Trophoblast cell (in vitro differentiated cells and primary cell): Measurements from ENCODE around the gene PRKCH.

Experiments used
- DNase-seq, 2 donors: peaks; one replicate each; pipeline ENCODE4 v3.0.0-alpha.2; 2016
- H2AFZ ChIP-seq: 2 replicates; pipeline ENCODE4 v1.6.1; 2013; ENCODE audit warnings: low read length, moderate library complexity, mild to moderate bottlenecking; ENCODE audit not compliant: insufficient read depth, poor library complexity
- H2AK5ac ChIP-seq: 2 replicates; pipeline ENCODE4 v1.6.1; 2013; ENCODE audit warnings: mild to moderate bottlenecking, low read length
- H2BK120ac ChIP-seq: 2 replicates; pipeline ENCODE4 v1.6.1; 2013; ENCODE audit warnings: low read length, mild to moderate bottlenecking, moderate library complexity; ENCODE audit not compliant: insufficient read depth, poor library complexity
- H2BK12ac ChIP-seq: 2 replicates; pipeline ENCODE4 v1.6.1; 2013; ENCODE audit warnings: mild to moderate bottlenecking, low read length, moderate library complexity
- H2BK5ac ChIP-seq: 2 replicates; pipeline ENCODE4 v1.6.1; 2013; ENCODE audit warnings: low read length, low read depth, moderate library complexity, mild to moderate bottlenecking; ENCODE audit not compliant: poor library complexity
- H3K14ac ChIP-seq: 2 replicates; pipeline ENCODE4 v1.6.1; 2013; ENCODE audit warnings: mild to moderate bottlenecking, low read length
- H3K18ac ChIP-seq: 2 replicates; pipeline ENCODE4 v1.6.1; 2013; ENCODE audit warnings: mild to moderate bottlenecking, low read length
- H3K23ac ChIP-seq: 2 replicates; pipeline ENCODE4 v1.6.1; 2013; ENCODE audit warnings: low read length
- H3K27ac ChIP-seq: 2 replicates; pipeline ENCODE4 v1.5.1; 2013; ENCODE audit warnings: low read depth, mild to moderate bottlenecking, inconsistent platforms, low read length, moderate library complexity
- H3K27me3 ChIP-seq: 2 replicates; pipeline ENCODE4 v1.6.1; 2013; ENCODE audit warnings: inconsistent platforms, mild to moderate bottlenecking, low read length, moderate library complexity; ENCODE audit not compliant: insufficient read depth
- H3K36me3 ChIP-seq, 2 experiments: 1 replicate in 1 of 2; 2 replicates in 1 of 2; pipeline ENCODE4 v1.6.1; 2013; ENCODE audit warnings: low read length in 2 of 2, mild to moderate bottlenecking in 2 of 2, moderate library complexity in 1 of 2; ENCODE audit not compliant: insufficient read depth in 2 of 2, control insufficient read depth in 1 of 2
- H3K4ac ChIP-seq: 2 replicates; pipeline ENCODE4 v1.6.1; 2013; ENCODE audit warnings: low read depth, mild to moderate bottlenecking, low read length, moderate library complexity
- H3K4me1 ChIP-seq, 2 experiments: 1 replicate in 1 of 2; 2 replicates in 1 of 2; pipeline ENCODE4 v1.6.1; 2013; ENCODE audit warnings: low read length in 2 of 2, mild to moderate bottlenecking in 2 of 2, moderate library complexity in 1 of 2; ENCODE audit not compliant: insufficient read depth in 2 of 2, control insufficient read depth in 1 of 2
- H3K4me2 ChIP-seq: 2 replicates; pipeline ENCODE4 v1.6.1; 2013; ENCODE audit warnings: inconsistent platforms, mild to moderate bottlenecking, low read length, moderate library complexity
- H3K4me3 ChIP-seq: 2 replicates; pipeline ENCODE4 v1.5.1; 2013; ENCODE audit warnings: mild to moderate bottlenecking, low read depth, low read length, inconsistent platforms
- H3K79me1 ChIP-seq: one replicate; pipeline ENCODE4 v1.6.1; 2013; ENCODE audit warnings: low read length
- H3K79me2 ChIP-seq: 2 replicates; pipeline ENCODE4 v1.6.1; 2013; ENCODE audit warnings: low read length, mild to moderate bottlenecking; ENCODE audit not compliant: control insufficient read depth, insufficient read depth, poor library complexity
- H3K9ac ChIP-seq: 2 replicates; pipeline ENCODE4 v1.6.1; 2013; ENCODE audit warnings: mild to moderate bottlenecking, low read length
- H3K9me3 ChIP-seq: 2 replicates; pipeline ENCODE4 v1.6.1; 2013; ENCODE audit warnings: low read depth, mild to moderate bottlenecking, control low read depth, inconsistent platforms, low read length; ENCODE audit not compliant: insufficient read depth
- H4K12ac ChIP-seq: 2 replicates; pipeline ENCODE4 v1.6.1; 2013; ENCODE audit warnings: low read depth, mild to moderate bottlenecking, low read length, moderate library complexity
- H4K8ac ChIP-seq: 2 replicates; pipeline ENCODE4 v1.6.1; 2013; ENCODE audit warnings: low read depth, mild to moderate bottlenecking, low read length, moderate library complexity
- H4K91ac ChIP-seq: one replicate; pipeline ENCODE4 v1.6.1; 2013; ENCODE audit warnings: low read depth, mild to moderate bottlenecking, low read length, moderate library complexity
- WGBS: extraction: QIAGEN DNeasy Blood & Tissue Kit; methylation state at CpG from one replicate; pipeline ENCODE4 v1.1.7; 2013; ENCODE audit warnings: missing lambda C conversion rate; ENCODE audit not compliant: insufficient read length, insufficient coverage; ENCODE audit errors: extremely low coverage; 5-methylcytosine and 5-hydroxymethylcytosine counted together

Gene PRKCH

GRCh38 chr14:61569812-61570548, 248.6 kb downstream of the PRKCH start:
- Histone ChIP-seq H3K9ac (no peak overlapping the region), H2BK120ac (peak overlapping the region; percentile 61), H2AFZ (no peak overlapping the region), H4K8ac (peak overlapping the region; percentile 57), H3K18ac (peak overlapping the region; percentile 90), H2BK12ac (peak overlapping the region; percentile 51), H4K91ac (peak overlapping the region; percentile 82), H2AK5ac (peak overlapping the region; percentile 81), H3K4me2 (peak overlapping the region; percentile 11), H3K4me3 (no peak overlapping the region), H3K14ac (peak overlapping the region; percentile 38), H3K27me3 (no peaks in the 10 kb centered on the region), H3K36me3 (no peaks in the 10 kb centered on the region), H3K27ac (peak overlapping the region; percentile 83), H2BK5ac (peak overlapping the region; percentile 90), H3K79me2 (peaks cover 12% of the 10 kb centered on the region), H3K79me1 (peaks cover 63% of the 10 kb centered on the region), H4K12ac (no peak overlapping the region), H3K9me3 (no peaks in the 10 kb centered on the region), H3K4me1 (peaks cover 34 to 57% of the 10 kb centered on the region in 2 experiments), H3K23ac (no peak overlapping the region), H3K4ac (peak overlapping the region; percentile 8)
- peak in 1 of 2 donors; percentile 37 for DNase-seq
- WGBS: no CpG with 5 or more reads among the region's 9 CpGs

- no peak overlapping the region for H3K4me3 ChIP-seq
- H2BK5ac ChIP-seq: peak overlapping the region; percentile 90
- no peak for DNase-seq
- peak overlapping the region; percentile 16 for H3K4ac ChIP-seq
- peak overlapping the region; percentile 51 for H4K8ac ChIP-seq
- H3K79me2 ChIP-seq: peaks cover 12% of the 10 kb centered on the region
- H3K36me3 ChIP-seq: no peaks in the 10 kb centered on the region
- H2AFZ ChIP-seq: no peak overlapping the region
- no peak overlapping the region for H4K12ac ChIP-seq
- no peak overlapping the region for H3K23ac ChIP-seq
- peak overlapping the region; percentile 75 for H4K91ac ChIP-seq
- peak overlapping the region; percentile 87 for H2BK12ac ChIP-seq
- H3K27ac ChIP-seq: peak overlapping the region; percentile 83
- no peak overlapping the region for H3K4me2 ChIP-seq
- H3K18ac ChIP-seq: peak overlapping the region; percentile 52
- peak overlapping the region; percentile 10 for H3K9ac ChIP-seq
- no peaks in the 10 kb centered on the region for H3K9me3 ChIP-seq
- H2BK120ac ChIP-seq: peak overlapping the region; percentile 61
- H2AK5ac ChIP-seq: peak overlapping the region; percentile 14
- no CpG with 5 or more reads among the region's 6 CpGs for WGBS
- H3K4me1 ChIP-seq: peaks cover 33 to 59% of the 10 kb centered on the region in 2 experiments
- H3K27me3 ChIP-seq: no peaks in the 10 kb centered on the region
- H3K79me1 ChIP-seq: peaks cover 63% of the 10 kb centered on the region
- peak overlapping the region; percentile 62 for H3K14ac ChIP-seq
These were observed 249.3 kb downstream of the PRKCH start for GRCh38 chr14:61570549-61571290.

DNA sequence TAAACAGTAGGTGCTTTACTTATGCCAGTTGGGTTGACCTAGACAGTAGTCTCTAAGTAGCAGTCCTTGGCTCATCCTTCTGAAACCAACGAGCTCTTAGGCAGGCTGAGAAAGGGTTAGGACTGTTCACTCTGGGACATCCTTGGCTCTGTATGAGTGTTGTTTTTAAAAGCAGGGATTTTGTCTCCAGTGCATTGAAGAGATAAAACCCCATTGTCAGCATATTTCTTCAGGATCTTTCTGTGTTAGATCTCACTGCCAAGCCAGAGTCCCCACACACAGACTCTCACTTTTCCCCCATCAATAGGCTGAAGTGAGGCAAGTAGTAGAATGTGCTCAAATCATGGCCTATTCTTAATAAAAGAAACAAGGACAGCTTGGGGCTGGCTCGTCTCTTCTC, 250.5 kb downstream of the PRKCH start:
- Histone ChIP-seq H3K27me3 (no peaks in the 10 kb centered on the region), H3K9ac (no peak overlapping the region), H3K36me3 (no peaks in the 10 kb centered on the region), H3K79me1 (peaks cover 63% of the 10 kb centered on the region), H3K4me2 (no peak overlapping the region), H3K18ac (peak overlapping the region; percentile 60), H3K14ac (peak overlapping the region; percentile 85), H2AFZ (no peak overlapping the region), H2BK12ac (peak overlapping the region; percentile 75), H3K79me2 (peaks cover 11% of the 10 kb centered on the region), H3K27ac (peak overlapping the region; percentile 3), H4K12ac (no peak overlapping the region), H3K4ac (peak overlapping the region; percentile 15), H2AK5ac (peak overlapping the region; percentile 83), H3K9me3 (no peaks in the 10 kb centered on the region), H2BK5ac (peak overlapping the region; percentile 78), H2BK120ac (peak overlapping the region; percentile 52), H3K4me3 (no peak overlapping the region), H3K4me1 (peaks cover 33 to 55% of the 10 kb centered on the region in 2 experiments), H4K91ac (peak overlapping the region; percentile 64), H3K23ac (no peak overlapping the region), H4K8ac (no peak overlapping the region)
- no CpG with 5 or more reads among the region's 2 CpGs for WGBS
- no peak for DNase-seq

DNA sequence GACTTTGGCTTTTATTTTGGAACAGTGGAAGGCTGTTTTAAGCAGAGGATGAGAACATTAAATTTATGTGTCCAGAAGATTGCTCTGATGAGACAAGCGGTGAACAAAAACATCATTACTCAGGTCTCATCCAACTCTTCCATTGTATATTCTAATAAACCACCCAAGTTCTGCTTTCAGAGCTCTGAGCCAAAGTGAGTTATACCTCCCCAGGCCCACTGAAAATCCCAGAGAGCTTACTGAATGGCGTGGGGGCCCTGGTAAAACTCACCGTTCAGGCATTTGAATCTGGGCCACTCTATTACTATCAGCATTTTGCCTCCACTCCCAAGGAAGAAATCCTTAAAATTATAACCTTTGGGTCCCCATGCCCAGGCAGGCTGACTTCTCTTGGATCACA, 251.9 kb downstream of the PRKCH start:
- peak overlapping the region; percentile 87 for H3K27ac ChIP-seq
- peak overlapping the region; percentile 94 for H4K91ac ChIP-seq
- H3K79me1 ChIP-seq: peaks cover 58% of the 10 kb centered on the region
- peak overlapping the region; percentile 13 for H4K8ac ChIP-seq
- H3K9me3 ChIP-seq: no peaks in the 10 kb centered on the region
- WGBS: no CpG with 5 or more reads among the region's 3 CpGs
- no peak overlapping the region for H3K18ac ChIP-seq
- peak overlapping the region; percentile 90 for H2BK12ac ChIP-seq
- H2BK5ac ChIP-seq: peak overlapping the region; percentile 42
- no peak for DNase-seq
- peak overlapping the region; percentile 88 for H2BK120ac ChIP-seq
- no peak overlapping the region for H3K4me3 ChIP-seq
- no peaks in the 10 kb centered on the region for H3K36me3 ChIP-seq
- peak overlapping the region; percentile 22 for H3K4me2 ChIP-seq
- no peak overlapping the region for H3K23ac ChIP-seq
- peak overlapping the region; percentile 74 for H2AK5ac ChIP-seq
- H3K14ac ChIP-seq: peak overlapping the region; percentile 77
- peaks cover 24 to 53% of the 10 kb centered on the region in 2 experiments for H3K4me1 ChIP-seq
- peak overlapping the region; percentile 40 for H3K4ac ChIP-seq
- no peak overlapping the region for H3K9ac ChIP-seq
- H3K79me2 ChIP-seq: peaks cover 11% of the 10 kb centered on the region
- no peaks in the 10 kb centered on the region for H3K27me3 ChIP-seq
- no peak overlapping the region for H4K12ac ChIP-seq
- H2AFZ ChIP-seq: no peak overlapping the region
